Fibroblast of mammary gland (primary cell): ENCODE data around the gene GATM.

Source experiments
- DNase-seq: peaks from one replicate; pipeline ENCODE4 v3.0.0-alpha.2; 2010; ENCODE audit warnings: low read depth
- H3K4me3 ChIP-seq: 2 replicates; pipeline ENCODE4 v1.5.1; 2011; ENCODE audit warnings: low read depth, mild to moderate bottlenecking, low read length, moderate library complexity; ENCODE audit not compliant: control insufficient read depth
- CTCF ChIP-seq: conservative IDR thresholded peaks from 2 replicates; pipeline ENCODE4 v1.5.1; 2011; ENCODE audit warnings: low read depth, low read length, inconsistent platforms; ENCODE audit not compliant: control insufficient read depth, insufficient read depth

The GATM gene

GRCh38 chr15:45389351-45389750 lies 11.0 kb upstream of the GATM start:
- DNase-seq, result no peak
- no peak overlapping the region for H3K4me3 ChIP-seq
- no peak for TF ChIP-seq CTCF

GRCh38 chr15:45387380-45388007 lies 9.2 kb upstream of the GATM start:
- no peak for TF ChIP-seq CTCF
- no peak for DNase-seq

GRCh38 chr15:45386974-45387373 lies 8.6 kb upstream of the GATM start:
- DNase-seq, result no peak
- no peak for TF ChIP-seq CTCF

More at GRCh38 chr15:45387380-45388007, 9.2 kb upstream of the GATM start:
- H3K4me3 ChIP-seq, result no peak overlapping the region

GRCh38 chr15:45386420-45386819 lies 8.1 kb upstream of the GATM start:
- no peak overlapping the region for H3K4me3 ChIP-seq
- DNase-seq, result no peak
- TF ChIP-seq CTCF, result no peak

More at GRCh38 chr15:45386974-45387373, 8.6 kb upstream of the GATM start:
- no peak overlapping the region for H3K4me3 ChIP-seq

- TF ChIP-seq CTCF, result no peak
- no peak for DNase-seq
- no peak overlapping the region for H3K4me3 ChIP-seq
Observed at GRCh38 chr15:45385590-45385989, 7.2 kb upstream of the GATM start.

- no peak for TF ChIP-seq CTCF
- DNase-seq, result no peak
- H3K4me3 ChIP-seq, result no peak overlapping the region
Observed at GRCh38 chr15:45384700-45385099, 6.4 kb upstream of the GATM start.

GRCh38 chr15:45378913-45379262 lies 544 bp upstream of the GATM start:
- H3K4me3 ChIP-seq, result no peak overlapping the region
- no peak for DNase-seq
- no peak for TF ChIP-seq CTCF
